22Rv1 (cell line): ENCODE results near the gene RIMS4.

Experiments
- H3K27ac ChIP-seq: fragments of 450-650 bp; 2 replicates; pipeline ENCODE4 v1.5.1; 2017
- ZFX ChIP-seq: fragments of 450-650 bp; IDR thresholded peaks from 2 replicates; pipeline ENCODE4 v1.6.1; 2017; ENCODE audit warnings: antibody characterized with exemption, borderline replicate concordance
- TF ChIP-seq, protein P1 (sequence below): fragments of 450-650 bp; IDR thresholded peaks from 2 replicates; pipeline ENCODE4 v1.5.1; 2017; ENCODE audit warnings: mild to moderate bottlenecking

RIMS4 gene

DNA sequence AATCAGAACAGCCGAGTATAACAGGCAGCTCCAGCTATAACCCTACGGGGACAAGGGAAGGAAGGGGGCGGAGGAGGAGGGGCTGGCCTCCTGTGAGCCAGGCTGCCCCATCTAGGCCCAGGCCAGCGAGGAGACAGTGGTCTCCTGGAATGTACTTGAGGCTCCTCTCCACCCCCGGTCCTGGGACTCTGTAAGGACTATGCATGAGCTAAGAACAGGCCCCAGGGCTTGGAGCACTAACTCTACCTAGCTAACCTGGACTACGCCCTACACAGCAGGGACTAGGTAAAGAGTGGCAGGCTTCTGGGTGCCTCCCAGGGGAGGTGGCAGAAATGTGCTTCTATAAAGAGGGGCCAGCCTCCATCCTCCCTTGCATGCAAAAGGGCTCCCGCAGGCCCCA is 55.8 kb downstream of the RIMS4 start:
- no peak overlapping the region for H3K27ac ChIP-seq
- TF ChIP-seq ZFX = no peak
- TF ChIP-seq, protein P1, sequence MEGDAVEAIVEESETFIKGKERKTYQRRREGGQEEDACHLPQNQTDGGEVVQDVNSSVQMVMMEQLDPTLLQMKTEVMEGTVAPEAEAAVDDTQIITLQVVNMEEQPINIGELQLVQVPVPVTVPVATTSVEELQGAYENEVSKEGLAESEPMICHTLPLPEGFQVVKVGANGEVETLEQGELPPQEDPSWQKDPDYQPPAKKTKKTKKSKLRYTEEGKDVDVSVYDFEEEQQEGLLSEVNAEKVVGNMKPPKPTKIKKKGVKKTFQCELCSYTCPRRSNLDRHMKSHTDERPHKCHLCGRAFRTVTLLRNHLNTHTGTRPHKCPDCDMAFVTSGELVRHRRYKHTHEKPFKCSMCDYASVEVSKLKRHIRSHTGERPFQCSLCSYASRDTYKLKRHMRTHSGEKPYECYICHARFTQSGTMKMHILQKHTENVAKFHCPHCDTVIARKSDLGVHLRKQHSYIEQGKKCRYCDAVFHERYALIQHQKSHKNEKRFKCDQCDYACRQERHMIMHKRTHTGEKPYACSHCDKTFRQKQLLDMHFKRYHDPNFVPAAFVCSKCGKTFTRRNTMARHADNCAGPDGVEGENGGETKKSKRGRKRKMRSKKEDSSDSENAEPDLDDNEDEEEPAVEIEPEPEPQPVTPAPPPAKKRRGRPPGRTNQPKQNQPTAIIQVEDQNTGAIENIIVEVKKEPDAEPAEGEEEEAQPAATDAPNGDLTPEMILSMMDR = no peak

DNA sequence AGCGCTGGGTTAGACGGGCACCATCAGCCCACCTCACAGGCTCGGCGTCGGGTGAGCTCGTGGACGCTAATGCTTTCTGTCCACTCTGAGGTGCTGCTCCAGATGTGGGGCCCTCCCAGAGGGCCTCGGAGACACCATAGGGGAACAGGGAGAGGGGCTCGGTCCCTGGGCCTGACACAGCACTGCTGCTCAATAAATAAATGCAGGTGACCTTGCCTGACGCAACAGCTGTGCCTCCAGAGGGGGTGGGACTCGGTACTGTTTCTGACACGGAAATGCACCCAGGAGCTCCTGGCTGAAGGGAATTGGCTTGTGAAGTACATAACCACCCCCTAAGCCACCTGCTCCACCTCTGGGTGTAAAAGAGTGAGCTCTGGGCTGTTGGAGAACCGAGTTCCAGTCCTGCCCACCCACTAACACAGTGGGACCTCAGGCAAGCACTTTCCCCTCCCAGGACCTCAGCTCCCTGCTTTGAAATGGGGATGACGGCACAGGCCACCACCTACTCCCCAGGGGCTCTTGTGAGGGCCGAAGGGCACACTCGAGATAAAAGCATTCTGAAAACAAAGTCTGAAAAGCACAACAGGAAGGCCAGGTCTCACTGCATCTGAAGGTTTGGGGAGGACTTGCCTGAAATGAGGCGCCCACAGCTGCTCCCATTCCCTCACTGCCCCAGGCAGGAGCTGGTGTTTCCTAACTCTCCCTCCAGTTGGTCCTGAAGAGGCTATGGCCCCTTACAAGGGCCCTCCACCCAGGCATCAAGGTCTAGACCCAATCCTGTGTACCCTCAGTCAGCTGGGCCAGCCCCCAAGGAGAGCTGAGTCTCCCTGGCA is 58.0 kb downstream of the RIMS4 start:
- no peak overlapping the region for H3K27ac ChIP-seq
- no peak for TF ChIP-seq ZFX
- TF ChIP-seq, protein P1 = no peak

DNA sequence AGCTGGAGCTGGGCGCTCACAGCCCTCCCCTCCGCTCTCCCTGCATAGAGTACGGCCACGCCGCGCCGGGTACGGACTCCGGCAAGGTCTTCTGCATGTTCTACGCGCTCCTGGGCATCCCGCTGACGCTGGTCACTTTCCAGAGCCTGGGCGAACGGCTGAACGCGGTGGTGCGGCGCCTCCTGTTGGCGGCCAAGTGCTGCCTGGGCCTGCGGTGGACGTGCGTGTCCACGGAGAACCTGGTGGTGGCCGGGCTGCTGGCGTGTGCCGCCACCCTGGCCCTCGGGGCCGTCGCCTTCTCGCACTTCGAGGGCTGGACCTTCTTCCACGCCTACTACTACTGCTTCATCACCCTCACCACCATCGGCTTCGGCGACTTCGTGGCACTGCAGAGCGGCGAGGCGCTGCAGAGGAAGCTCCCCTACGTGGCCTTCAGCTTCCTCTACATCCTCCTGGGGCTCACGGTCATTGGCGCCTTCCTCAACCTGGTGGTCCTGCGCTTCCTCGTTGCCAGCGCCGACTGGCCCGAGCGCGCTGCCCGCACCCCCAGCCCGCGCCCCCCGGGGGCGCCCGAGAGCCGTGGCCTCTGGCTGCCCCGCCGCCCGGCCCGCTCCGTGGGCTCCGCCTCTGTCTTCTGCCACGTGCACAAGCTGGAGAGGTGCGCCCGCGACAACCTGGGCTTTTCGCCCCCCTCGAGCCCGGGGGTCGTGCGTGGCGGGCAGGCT is 60.1 kb downstream of the RIMS4 start:
- H3K27ac ChIP-seq = no peak overlapping the region
- TF ChIP-seq ZFX = no peak
- TF ChIP-seq, protein P1 = peak; percentile 90

DNA sequence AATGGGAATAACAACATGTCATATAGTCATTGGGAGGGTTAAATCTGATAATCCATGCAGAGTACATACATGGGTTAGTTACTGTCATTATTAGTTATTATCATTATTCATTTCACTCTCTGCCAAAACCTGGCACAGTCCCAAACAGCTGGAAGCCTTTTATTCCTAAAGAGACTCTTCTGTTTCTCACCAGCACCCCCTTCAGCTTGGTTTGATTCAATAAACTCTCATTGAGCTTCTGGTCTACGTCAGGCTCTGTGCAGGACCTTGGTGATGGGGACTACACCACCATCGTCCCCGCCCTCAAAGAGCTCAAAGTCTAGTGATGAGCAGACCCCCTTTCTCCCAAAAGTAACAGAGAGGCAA is 62.4 kb downstream of the RIMS4 start:
- no peak overlapping the region for H3K27ac ChIP-seq

DNA sequence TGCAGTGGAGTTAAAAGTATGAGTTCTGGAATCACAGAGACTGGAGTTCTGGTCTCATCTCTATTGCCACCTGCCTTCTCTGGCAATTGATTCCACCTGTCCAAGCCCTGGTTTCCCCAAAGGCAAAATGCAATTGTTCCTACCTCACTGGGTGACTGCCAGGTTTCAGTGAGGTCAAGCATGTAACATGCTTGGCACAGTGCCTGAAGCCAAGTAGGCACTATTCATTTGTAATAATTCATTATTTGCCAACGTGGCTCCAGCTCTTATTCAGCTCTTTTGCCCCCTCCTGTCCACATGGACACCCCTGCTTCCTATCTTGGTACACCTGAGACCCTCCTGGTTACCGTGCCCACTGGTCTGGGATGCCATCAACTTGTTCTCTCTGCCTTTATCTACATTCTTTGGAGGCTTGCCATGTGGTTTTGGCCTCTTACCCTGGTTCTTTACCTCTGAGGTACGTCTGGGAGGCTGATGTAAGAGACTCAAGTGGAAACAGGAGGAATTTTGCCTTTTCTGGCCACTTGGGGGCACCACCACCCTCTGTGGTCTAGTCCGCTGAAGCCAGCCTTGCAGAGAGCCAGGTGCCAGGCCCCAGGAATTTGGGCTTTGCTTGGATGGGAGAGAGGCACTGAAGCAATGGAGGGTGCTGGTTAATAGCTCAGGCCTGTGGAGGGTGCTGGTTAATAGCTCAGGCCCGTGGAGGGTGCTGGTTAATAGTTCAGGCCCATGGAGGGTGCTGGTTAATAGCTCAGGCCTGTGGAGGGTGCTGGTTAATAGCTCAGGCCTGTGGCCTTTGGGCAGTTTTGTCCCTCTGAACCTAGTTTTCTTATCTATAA is 63.0 kb downstream of the RIMS4 start:
- TF ChIP-seq, protein P1 = peak; percentile 83
- TF ChIP-seq ZFX = no peak
- H3K27ac ChIP-seq = peak overlapping the region; percentile 26; the same call in 1 of the 2 replicates

More for the DNA sequence above, 62.4 kb downstream of the RIMS4 start:
- no peak for TF ChIP-seq ZFX

DNA sequence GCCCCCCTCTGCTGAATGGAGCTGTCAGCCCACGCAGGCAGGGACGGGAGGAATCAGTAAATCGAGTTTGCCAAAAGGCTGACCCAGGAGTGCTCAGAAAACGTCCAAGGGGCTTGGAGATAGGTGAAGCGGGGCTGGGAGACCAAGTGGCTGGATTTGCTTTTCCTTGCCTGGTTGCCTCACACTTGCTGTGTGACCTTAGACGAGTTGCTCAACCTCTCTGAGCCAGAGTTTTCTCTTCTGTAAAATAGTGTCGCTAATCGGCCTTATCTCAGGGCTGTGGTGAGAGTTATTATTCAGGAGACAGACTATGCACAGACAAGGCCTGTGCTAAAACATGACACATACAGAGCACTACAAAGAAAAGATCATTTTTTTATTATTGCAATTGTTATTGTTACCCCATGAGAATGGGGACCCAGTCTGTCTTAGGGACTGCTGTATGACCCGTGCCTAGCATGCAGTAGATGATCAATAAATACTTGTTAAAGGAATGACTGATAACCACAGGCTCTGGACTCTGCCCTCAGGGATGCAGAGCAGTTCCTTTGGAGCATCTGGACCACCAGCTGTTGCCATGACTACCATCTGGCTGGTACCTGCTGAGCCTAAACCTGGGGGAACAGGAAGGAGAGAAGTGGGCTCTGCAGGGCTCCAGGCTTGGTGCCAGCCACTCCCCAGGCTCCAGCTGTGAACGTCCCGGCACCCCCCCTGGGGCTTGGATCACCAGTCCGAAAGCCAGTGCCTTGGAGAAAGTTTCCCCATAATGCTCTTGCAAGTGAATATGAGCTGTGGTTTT is 63.8 kb downstream of the RIMS4 start:
- no peak for TF ChIP-seq ZFX
- TF ChIP-seq, protein P1 = no peak

More for the DNA sequence above, 63.8 kb downstream of the RIMS4 start:
- H3K27ac ChIP-seq = peak overlapping the region; percentile 26; the same call in 1 of the 2 replicates
